Calu3 (cell line): Measurements from ENCODE around the gene AOAH. TPM values are rescaled to one million over a fixed set of nuclear protein-coding genes. Genes with fewer than 3 reads are reported as not detected.

ENCODE experiments used
- BruUV-seq: library from RNA; stranded (reverse); fragments of 400-500 nt; replicated peaks from 2 replicates; lab custom pipeline; 2021; lab: Mats Ljungman, UMichigan
- CTCF ChIA-PET: fragments of 300-600 bp; sonication (Branson Sonifier 250); formaldehyde crosslinking; loops from one replicate; lab custom pipeline; 2022; ENCODE audit warnings: antibody characterized with exemption; lab: Charles Lee
- DNase-seq: peaks from one replicate; pipeline ENCODE4 v3.0.0; 2022
- H3K27ac Mint-ChIP-seq: one replicate; pipeline ENCODE4 v1.8.0; 2022; ENCODE audit warnings: mixed read lengths; ENCODE audit not compliant: unreplicated experiment
- H3K27me3 Mint-ChIP-seq: one replicate; pipeline ENCODE4 v1.8.0; 2022; ENCODE audit warnings: mixed read lengths; ENCODE audit not compliant: unreplicated experiment
- H3K36me3 Mint-ChIP-seq: one replicate; pipeline ENCODE4 v1.8.0; 2022; ENCODE audit warnings: mild to moderate bottlenecking, moderate library complexity, mixed read lengths; ENCODE audit not compliant: insufficient read depth, unreplicated experiment
- H3K4me1 Mint-ChIP-seq: one replicate; pipeline ENCODE4 v1.8.0; 2022; ENCODE audit warnings: mild to moderate bottlenecking, low read depth, mixed read lengths; ENCODE audit not compliant: unreplicated experiment
- H3K4me3 Mint-ChIP-seq: one replicate; pipeline ENCODE4 v1.8.0; 2022; ENCODE audit warnings: mild to moderate bottlenecking, low read depth, moderate library complexity, mixed read lengths; ENCODE audit not compliant: unreplicated experiment
- H3K9me3 Mint-ChIP-seq: one replicate; pipeline ENCODE4 v1.8.0; 2022; ENCODE audit warnings: low read depth, mixed read lengths; ENCODE audit not compliant: unreplicated experiment
- intact Hi-C: fragments of 100-400 bp; cut with micrococcal nuclease; formaldehyde crosslinking; loops from one replicate; pipeline ENCODE4 v1.10.0; 2022; ENCODE audit not compliant: unreplicated experiment
- total RNA-seq: library from RNA; stranded (reverse); gene quantifications from 2 replicates; pipeline ENCODE4 v1.2.3, GENCODE V29; 2022
- TF ChIP-seq, protein P1 (sequence below): fragments of 200-600 bp; IDR thresholded peaks from one replicate; pipeline ENCODE4 v1.8.0; 2022; ENCODE audit warnings: antibody characterized with exemption; ENCODE audit not compliant: unreplicated experiment

Gene AOAH
- total RNA-seq, 1 experiment from 2014 or later: not detected

DNA sequence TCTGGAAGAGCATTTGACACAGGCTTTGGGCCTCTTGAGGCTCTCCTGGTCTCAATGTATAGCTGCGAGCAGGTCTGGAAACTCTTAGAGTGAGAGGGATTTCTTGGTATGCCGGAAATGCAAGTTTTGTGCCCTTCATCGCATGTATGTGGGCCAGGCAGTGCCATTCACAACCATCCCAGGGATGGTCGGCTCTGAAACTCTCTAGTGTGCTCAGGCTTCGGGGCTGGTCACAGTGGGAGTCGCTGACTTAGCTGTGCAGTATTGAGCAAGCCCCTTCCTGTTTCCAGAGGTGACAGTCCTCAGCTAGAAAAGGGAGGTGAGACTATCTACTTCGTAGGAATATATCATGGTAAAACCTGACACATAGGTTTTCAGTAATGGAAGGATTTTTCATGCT lies 2.0 kb upstream of the AOAH start:
- Mint-ChIP-seq H3K9me3 (no peaks in the 10 kb centered on the region), H3K36me3 (no peaks in the 10 kb centered on the region), H3K27me3 (no peaks in the 10 kb centered on the region), H3K4me3 (no peak overlapping the region), H3K4me1 (no peaks in the 10 kb centered on the region), H3K27ac (no peak overlapping the region)
- no peak for DNase-seq
- no TSS peak for BruUV-seq
- CTCF ChIA-PET: interaction anchor here (1.2 kb wide), 1 partner anchor 456 kb away, joined by 3 read pairs; no protein-coding TSS in a partner anchor
- TF ChIP-seq, protein P1, sequence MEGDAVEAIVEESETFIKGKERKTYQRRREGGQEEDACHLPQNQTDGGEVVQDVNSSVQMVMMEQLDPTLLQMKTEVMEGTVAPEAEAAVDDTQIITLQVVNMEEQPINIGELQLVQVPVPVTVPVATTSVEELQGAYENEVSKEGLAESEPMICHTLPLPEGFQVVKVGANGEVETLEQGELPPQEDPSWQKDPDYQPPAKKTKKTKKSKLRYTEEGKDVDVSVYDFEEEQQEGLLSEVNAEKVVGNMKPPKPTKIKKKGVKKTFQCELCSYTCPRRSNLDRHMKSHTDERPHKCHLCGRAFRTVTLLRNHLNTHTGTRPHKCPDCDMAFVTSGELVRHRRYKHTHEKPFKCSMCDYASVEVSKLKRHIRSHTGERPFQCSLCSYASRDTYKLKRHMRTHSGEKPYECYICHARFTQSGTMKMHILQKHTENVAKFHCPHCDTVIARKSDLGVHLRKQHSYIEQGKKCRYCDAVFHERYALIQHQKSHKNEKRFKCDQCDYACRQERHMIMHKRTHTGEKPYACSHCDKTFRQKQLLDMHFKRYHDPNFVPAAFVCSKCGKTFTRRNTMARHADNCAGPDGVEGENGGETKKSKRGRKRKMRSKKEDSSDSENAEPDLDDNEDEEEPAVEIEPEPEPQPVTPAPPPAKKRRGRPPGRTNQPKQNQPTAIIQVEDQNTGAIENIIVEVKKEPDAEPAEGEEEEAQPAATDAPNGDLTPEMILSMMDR: no peak
- intact Hi-C loops: no loop called here

DNA sequence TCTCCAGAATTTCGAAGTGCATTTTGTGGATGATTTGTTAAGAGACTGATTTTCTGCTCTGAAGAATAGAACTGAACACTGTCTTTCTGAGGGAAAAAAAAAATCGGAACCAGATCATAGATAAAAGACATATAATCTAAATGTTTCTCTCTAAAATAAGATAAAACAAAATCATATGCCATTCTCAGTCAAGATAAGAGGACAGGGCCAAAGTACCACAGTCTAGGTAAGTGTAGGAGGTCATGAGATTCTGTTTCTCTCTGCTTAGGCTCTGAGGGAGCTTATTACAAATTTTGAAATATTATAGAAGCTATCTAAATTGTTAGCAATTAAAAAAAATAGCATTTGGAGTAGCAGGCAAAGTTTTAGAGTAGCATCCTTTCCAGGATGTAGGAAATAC lies 702 bp upstream of the AOAH start:
- no peak for DNase-seq
- no TSS peak for BruUV-seq
- Mint-ChIP-seq H3K27ac (no peak overlapping the region), H3K4me1 (no peaks in the 10 kb centered on the region), H3K27me3 (no peaks in the 10 kb centered on the region), H3K9me3 (no peaks in the 10 kb centered on the region), H3K4me3 (no peak overlapping the region), H3K36me3 (no peaks in the 10 kb centered on the region)
- intact Hi-C loops: no loop called here
- CTCF ChIA-PET: interaction anchor here (1.0 kb wide), 1 partner anchor 77 kb away, joined by 3 read pairs; no protein-coding TSS in a partner anchor
- TF ChIP-seq, protein P1: no peak

DNA sequence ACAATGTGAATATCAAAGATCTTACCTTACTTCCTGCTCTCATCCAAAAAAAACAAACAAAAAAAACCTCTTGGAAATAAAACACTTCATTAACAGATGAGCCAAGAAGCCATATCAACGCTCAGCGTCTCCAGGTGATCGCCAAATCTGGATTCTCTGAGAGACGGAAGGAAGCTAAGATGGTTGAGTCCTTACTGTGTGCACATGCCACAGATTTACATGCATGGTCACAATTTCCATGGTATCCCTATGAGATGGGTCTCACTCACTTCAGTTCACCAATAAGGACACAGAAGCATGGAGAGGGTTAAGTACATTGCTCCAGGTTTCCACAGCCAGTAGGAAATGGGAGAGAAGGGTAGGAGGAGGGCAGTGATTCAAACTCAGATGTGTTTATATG lies 1.0 kb downstream of the AOAH start:
- CTCF ChIA-PET: no interaction called here
- no peak for DNase-seq
- no TSS peak for BruUV-seq
- Mint-ChIP-seq H3K9me3 (no peaks in the 10 kb centered on the region), H3K27ac (no peak overlapping the region), H3K36me3 (no peaks in the 10 kb centered on the region), H3K4me3 (no peak overlapping the region), H3K27me3 (no peaks in the 10 kb centered on the region), H3K4me1 (peaks cover 7% of the 10 kb centered on the region)
- intact Hi-C loops: no loop called here
- TF ChIP-seq, protein P1: no peak

DNA sequence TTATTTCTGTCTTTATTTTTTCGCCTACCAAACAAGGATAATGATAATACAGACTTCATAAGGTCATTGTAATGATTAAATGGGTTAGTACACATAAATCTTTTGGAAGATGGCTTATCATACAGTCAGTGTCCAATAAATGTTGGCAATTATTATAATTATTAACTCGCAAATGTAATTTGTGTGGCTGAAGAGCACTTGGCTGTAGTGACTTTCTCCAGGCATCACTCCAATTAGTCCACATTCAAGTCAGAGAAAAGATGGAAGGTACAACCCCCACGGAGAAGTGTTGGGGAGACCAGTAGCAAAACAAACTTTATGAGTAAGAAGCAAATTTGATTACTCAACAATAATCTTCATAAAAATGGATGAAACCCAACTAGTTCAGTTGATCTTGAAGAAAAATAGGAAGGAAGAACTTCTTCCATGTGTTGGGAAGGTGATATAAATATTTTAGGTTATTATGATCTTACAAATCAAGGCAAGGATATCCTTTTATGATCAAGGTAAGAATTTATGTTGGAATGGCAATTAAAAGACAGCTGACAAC lies 5.1 kb downstream of the AOAH start:
- no TSS peak for BruUV-seq
- Mint-ChIP-seq H3K4me1 (peaks cover 7% of the 10 kb centered on the region), H3K9me3 (no peaks in the 10 kb centered on the region), H3K27ac (no peak overlapping the region), H3K4me3 (no peak overlapping the region), H3K27me3 (no peaks in the 10 kb centered on the region), H3K36me3 (no peaks in the 10 kb centered on the region)
- DNase-seq: no peak
- TF ChIP-seq, protein P1: no peak
- intact Hi-C loops: no loop called here
- CTCF ChIA-PET: no interaction called here
